Occipital lobe (tissue), 2 donors: ENCODE data around the gene TTLL10. TPM values are rescaled to one million over a fixed set of nuclear protein-coding genes. Genes with fewer than 3 reads are reported as not detected.
A peak's percentile ranks its signal among the peaks of the same experiment; 100 is the strongest.

Source experiments
- DNase-seq: peaks from one replicate; lab custom pipeline; 2025; lab: John Stamatoyannopoulos, UW
- total RNA-seq: library from RNA; depleted of rRNA; stranded (reverse); fragments of >200 nt; gene quantifications from one replicate; pipeline ENCODE4 v1.2.3, GENCODE V29; 2014

TTLL10 gene
- total RNA-seq, 1 donor from 2014 or later: not detected

DNA sequence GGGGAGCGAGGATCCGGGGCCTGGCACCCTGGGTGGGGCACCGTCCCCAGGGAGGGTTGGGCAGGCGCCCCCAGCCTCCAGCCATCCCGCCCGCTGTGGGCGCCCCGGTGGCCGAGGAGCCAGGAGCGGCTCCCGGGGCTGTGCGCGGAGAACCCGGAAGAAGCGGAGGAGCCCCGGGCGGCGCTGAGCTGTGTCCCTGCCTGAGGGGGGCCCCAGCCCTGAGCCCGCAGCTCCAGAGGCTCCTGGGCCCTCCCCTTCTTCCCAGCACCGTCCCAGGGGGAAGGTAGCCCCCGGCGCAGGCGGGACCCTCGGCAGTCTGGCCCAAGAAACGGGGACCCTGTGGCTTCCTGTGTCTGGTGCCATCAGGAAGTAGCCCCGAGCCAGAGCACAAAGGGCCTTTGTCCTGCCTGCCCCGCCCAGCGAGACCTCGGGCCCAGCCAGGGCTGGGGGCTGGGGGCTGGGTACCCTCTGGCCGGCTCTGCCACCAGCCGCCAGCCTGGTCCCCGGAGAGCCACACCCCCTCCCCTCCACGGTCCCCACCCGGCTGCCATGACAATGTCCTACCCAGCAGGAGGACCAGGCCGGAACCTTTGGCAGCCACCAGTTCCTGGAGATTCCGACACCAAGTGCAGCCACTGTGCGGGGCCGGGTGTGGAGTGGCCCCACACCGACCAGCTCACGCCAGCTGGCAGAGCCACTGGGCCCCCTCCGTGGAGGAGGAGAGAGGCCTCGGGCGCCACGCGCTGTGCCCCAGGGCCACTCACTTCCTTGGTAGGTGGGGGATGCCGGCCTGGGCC, 15.6 kb upstream of the TTLL10 start:
- peak; percentile 52 for DNase-seq

DNA sequence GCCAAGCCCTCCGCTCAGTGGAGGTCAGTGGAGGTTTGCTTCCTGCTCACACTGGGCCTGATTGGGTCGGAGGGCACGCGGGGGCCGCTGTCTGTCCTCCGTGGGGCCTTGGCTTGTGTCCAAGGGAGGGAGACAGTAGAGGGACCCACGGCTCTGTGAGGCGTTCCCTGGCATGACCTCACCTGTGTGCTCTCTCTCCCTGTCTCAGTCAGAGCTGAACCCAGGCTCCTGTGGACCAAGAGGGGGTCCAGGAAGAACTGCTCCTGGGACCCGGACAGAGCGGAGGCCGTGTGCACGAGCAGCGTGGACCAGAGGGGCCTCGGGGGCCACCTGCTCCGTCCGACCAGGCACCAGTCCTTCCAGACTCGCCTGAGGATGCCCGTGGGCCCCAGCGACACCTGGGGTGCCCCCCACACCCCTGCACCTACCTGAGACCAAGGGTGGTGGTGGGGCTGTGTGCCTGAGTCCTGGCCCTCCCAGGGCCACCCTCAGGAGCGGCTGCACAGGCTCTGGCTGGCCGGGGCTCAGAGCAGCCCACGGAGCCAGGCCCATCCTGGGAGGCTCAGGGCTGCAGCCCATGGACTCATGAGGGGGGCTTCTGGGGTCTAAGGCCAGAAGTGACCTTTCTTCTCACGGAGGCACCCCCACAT, 13.3 kb upstream of the TTLL10 start:
- DNase-seq: no peak

DNA sequence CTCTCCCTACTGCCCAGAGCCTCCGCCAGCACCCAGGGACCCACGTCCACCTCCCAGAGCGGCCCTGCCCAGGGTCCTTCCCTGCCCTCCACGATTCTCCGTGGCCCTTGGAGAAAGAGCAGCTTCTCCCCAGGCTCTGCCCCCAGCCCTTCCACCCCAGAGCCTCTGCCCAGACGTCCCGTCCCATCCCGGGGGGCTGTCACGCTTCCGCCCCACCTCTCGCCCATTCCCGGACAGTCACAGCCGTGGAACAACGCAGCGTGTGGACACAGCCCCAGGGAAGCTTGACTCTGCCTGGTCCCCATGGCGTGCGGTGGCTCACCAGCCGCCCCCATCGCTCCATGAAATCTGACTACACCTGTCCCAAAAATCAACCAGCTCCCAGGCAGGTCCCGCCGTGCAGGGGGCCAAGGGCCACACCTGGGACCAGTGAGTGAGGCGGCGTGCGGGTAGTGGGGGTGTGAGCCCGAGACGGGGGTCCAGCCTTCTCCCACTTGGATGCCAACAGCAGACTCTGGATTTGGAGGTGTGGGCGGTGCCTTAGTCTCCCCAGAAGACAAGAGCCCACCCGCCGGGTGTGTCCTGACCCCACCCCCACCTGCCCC, 12.5 kb upstream of the TTLL10 start:
- no peak for DNase-seq

DNA sequence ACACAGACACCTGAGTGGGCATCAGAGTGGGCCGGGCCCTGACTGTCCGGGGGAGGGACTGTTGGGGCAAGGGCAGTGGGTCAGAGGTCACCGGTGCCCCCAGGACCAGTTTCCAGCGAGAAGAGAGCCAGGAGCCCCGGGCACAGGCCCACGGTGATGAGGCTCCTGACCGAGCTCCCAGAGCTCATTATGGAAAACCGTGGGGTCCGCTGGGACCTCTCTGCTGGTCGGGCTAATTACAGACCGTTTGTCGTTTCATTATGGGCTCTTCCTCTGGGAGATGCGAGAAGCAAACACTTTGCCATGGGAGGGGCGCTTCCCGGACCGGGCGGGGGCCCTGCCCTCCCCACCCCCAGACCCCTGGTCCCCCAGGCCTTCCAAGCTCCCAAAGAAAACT, 12.0 kb upstream of the TTLL10 start:
- DNase-seq: no peak

DNA sequence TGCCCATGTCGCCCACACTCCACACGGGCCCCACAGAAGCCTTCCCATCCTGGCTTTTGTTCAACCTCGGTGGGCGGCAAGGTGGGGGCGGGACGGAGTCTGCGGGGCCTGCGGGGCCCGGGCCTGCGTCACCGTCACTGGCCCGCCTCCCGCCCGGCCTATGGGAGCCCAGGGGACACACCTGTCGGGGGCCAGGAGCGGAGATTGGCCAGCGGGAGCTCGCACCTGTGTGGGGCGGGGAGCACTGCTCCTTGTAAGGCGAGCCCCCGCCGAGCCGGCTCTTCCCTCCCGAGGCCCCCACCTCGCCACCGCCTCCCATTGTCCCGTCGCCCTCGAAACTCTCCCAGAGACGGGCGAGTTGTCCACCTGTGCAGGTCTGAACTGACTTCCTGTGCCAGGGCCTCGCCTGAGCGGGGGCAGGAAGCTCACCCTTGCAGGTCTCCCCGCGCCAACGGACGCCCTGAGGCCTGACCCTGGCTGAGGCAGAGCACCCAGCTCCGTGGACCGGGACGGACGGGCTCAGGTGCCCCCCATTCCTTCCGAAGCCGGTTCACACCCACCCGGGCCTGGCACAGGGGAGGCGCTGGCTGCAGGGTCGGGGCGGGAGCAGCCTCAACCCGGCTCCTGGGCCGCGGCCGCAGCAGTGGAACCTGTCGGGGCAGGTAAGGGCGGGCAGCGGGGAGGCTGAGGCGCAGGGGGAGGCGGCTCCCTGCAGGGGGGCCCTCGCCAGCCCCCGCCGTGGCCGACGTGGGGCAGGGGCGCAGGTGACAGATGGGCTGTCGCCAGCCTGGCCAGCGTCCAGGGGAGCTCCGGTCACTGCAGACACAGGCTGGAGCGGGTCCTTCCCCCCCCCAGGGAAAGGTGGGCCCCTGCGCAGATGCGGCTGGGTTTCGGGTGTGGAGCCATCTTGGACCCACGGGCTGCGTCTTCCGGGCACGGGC, 10.8 kb upstream of the TTLL10 start:
- no peak for DNase-seq

DNA sequence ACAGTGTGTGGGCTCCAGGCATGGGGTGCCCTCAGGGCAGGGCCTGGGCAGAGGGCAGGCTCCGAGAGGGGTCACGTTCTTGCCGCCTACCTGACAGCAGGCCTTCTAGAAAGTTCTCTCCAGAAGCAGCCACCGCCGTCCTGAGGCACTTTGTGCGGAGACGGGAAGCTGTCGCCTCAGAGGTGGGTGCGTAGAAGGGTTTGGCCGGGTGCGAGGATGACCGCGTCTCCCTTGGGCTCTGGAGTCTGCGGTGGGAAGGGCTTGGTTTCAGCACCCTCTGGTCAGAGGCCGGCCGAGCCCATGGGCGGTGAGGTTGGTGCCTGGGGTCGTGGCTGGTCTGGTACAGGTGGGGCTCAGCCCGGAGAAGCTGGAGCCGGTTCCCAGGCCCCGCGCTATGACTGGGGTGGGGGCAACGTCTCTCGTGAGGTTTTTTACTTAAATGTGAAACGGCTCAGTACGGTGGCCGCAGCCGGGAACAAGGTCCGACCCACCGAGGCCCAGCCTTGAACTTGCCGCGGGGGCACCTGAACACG, 10.1 kb upstream of the TTLL10 start:
- DNase-seq: no peak

DNA sequence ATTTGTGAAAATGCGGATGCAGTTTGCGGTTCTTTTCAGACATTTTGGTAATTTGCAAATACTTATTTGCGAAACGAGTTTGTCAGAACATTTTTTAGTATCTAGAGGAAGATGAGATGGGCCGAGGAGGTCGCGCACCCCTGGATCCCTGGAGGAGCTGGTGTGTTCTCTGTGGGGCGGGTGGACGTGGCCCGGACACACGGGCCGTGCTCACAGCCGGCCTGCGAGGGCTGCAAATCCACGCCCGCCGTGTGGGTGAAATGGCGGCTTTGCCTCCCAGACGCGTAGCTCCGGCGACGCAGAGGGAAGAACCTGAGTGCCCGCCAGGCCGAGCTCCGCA, 9.3 kb upstream of the TTLL10 start:
- DNase-seq: no peak

DNA sequence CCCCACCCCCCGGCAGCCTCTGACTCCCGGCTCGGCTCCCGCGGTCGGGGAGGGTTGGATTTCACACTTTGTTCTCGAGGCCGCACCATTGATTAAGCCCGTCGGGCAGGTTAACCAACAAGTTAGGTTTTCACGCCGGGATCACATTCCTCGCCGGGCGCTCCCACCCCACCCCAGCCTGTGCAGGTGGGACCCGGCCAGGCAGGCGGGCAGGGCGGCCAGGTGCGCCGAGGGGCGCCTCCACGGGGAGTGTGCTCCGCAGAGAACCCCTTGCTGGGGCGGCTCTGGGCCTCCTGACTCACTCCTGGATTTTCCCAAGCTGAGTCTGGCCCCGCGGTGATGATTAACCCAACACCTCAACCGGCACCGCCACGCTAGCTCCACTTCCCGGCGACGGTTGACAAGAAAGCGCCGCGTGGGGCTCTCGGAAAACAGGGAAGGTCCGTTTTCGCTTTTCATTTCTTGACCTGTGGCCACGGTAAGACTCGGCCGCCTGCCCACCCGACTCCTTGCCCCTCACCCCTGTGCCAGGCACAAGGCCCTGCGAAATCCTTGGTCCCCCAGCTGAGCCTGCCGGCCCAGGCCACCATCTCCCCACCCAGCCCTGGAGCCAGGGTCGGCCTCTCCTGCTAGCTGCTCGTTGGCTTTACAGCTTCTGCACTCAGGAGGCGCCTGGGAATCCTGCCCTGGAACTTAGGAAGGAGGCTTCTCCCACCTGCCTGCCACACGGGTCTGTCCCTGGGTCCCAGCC, 8.8 kb upstream of the TTLL10 start:
- no peak for DNase-seq

DNA sequence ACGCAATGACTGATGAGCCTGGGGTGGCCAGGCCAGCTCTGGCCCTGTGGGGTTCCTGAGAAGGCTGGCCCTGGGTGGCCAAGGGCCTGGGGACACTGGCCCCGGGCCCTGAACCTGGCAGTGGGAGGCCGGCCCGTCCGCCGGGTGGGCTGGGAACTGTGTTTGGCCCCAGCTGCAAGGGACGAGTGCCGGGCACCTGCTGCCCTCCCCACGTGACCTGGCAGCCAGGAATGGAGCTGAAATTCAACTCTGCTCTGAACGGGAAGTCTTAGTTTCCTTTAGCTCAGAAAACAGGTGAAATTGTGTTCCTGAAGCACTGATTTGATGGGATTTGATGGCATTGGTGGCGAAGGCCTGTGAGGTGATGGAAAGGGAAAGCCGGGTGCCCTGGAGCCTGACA, 8.2 kb upstream of the TTLL10 start:
- DNase-seq: no peak

DNA sequence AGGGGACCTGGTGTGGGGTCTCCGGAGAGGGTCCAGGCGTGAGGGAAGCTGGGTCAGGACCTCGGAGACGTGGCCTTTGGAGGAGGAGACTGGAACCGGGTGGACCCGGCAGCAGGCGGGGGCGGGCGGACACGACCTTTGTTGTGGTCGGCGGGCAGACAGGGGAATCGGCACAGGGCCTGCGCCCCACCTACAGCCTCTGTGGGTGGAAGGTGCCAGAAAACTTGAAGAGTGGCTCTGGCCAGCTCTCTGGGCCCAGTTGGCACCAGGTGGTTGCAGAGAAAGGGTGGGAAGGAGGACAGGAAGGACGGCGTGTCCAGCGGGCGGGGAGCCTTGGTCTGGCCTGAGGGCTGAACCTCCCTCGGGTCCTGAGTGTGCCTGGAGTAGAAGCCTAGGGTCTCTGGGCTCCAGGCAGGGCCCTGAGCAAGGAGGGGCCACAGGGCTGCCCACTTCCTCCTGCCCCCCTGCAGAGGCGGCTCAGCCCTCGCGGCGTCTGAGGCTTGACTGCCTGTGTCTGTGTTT, 7.7 kb upstream of the TTLL10 start:
- no peak for DNase-seq

DNA sequence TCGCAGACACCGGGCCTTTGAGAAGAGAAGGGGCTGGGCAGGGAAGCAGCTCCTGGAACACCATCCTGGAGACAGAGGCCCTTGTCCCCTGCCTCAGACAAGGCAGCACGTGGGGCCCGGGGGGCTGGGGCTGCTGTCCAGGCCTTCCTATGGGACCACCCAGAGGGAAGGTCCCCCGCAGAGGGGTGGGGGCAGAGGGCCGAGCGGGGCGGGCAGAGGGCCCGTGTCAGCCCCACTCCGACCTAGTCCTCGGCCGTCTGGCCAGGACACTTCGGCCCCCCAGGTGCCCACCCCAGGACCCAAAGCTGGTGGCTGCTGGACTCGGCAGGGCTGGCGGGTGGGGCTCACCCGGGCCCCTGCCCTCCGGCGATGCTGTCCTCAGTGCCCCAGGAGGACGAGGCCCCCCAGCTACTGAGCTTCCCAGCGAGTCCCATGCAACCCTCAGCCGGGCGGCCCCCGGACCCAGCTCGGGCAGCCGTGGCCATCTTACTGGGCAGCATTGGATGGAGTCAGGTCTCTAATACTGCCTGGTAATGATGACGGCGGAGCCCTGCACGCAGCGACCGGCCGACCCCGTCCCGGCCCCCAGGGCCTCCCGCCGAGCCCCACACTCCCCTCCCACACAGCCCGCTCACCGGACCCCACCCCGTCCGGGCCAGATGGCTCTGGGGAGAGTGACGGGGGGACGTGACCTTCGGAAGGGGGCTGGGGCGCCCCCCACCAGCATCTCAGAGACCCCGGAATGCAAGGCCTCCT, 6.9 kb upstream of the TTLL10 start:
- DNase-seq: no peak

DNA sequence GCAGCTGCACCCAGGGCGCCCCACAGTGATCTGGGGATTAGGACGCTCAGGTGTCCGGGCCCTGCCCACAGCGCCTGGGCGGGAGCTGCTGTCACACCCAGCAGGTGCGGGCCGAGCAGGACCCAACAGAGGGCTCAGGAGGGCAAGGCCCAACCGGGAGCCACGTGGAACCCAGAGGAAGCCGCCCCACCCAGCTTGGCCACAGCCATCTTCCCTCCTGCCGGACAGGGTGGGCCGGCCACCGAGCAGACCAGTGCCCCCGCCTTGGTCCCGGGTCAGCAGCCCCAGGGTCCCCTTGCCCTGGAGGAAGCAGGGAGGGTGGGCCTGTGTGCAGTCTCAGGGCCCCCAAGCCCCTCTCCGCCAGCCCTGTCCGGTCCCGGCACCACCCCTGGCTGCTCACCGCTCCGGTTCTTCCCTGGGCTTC, 6.3 kb upstream of the TTLL10 start:
- no peak for DNase-seq

DNA sequence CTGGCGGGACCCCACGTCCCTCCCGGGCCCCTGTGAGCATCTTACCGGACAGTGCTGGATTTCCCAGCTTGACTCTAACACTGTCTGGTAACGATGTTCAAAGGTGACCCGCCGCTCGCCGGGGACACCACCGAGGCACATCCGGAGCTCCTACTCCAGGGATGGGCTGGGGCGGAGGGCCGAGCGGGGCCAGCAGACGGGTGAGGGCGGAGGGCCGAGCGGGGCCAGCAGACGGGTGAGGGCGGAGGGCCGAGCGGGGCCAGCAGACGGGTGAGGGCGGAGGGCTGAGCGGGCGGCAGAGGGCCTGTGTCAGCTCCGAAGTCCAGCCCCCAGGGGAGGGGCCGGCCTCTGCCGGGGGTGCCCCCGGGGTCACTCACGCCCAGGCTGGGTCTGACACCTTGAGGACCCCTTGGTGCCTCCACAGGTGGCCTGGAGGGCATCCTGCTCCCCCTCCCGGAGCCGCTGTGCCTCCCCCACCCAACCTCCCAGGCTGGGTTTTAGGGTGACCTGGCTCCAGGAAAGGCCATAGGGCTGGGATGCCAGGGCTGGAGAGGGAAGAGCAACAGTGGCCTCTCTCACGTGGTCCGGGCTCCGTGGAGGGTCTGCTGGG, 5.7 kb upstream of the TTLL10 start:
- no peak for DNase-seq

DNA sequence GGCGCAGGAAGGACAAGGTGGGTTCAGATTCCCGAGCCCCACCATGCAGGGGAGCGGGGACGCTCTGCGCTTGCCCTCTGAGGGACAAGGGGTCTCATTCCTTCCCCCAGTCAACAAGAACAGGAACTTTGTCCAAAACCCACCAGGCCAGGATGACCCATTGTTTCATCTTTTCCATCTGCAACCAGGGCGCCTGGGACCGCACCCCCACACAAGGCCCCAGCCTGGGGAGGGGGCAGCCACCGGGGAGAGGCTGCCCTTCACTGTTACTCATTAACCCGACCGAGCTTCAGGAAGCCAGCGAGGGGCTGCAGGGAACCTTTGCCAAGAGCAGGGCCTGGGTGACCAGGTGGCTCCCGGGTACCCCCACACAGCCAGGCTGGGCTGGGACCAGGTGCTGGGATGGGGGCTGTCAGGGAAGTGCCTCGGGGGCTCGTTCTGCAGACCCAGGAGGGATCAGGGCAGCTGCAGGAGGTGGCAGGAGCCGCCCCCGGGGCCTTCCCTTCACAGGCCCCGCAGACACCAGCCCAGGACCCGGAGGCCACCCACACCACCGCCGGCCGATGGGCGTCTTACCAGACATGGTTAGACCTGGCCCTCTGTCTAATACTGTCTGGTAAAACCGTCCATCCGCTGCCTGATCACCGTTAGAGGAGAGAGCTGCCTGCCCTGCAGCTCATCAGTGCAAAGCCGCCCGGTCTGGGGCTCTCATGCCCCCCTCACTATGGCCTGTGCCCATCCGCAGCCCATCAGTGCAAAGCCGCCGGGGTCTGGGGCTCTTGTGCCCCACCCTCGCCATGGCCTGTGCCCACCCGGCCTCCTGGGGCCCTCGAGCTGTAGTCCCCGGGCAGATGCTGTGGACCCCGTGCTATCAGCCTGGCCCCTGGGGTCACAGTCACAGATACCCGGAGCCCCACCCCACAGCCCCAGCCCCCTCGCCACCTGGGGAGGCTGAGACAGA, 4.9 kb upstream of the TTLL10 start:
- DNase-seq: no peak

DNA sequence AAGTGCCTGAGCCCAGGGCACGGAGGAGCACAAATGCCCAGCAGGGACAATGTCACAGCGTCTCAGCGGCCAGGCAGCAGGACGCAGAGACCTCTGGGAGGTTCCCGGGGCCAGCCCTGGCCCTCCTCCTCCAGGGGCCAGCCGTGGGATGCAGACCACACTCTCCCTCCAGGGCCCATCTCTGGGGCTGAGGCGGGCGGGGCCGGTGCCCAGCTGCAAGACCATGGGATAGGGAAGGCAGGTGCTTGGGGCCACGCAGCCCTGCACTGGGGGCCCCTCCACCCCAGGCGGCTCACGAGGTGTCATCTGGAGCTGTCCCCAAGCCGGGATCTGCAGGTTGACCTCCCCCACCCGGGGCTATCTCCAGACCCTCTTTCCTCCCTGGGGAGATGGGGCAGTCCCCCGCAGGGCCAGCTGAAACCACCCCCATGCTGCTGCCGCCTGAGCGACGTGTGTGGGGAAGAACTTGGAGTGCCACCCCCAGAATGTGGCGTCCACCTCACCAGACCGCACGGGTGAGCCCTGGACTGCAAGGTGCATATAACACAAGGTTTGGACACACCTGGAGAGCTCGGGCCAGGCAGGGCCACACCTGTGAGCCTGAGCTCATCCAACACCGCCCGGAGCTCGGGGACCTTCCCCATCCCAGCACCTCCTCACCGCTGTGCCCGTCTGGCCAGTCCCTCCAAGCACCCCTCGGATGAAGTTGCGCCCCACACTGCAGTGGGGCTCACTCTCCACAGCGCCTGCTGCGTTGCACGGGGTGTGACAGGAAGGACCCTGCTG, 4.1 kb upstream of the TTLL10 start:
- no peak for DNase-seq

DNA sequence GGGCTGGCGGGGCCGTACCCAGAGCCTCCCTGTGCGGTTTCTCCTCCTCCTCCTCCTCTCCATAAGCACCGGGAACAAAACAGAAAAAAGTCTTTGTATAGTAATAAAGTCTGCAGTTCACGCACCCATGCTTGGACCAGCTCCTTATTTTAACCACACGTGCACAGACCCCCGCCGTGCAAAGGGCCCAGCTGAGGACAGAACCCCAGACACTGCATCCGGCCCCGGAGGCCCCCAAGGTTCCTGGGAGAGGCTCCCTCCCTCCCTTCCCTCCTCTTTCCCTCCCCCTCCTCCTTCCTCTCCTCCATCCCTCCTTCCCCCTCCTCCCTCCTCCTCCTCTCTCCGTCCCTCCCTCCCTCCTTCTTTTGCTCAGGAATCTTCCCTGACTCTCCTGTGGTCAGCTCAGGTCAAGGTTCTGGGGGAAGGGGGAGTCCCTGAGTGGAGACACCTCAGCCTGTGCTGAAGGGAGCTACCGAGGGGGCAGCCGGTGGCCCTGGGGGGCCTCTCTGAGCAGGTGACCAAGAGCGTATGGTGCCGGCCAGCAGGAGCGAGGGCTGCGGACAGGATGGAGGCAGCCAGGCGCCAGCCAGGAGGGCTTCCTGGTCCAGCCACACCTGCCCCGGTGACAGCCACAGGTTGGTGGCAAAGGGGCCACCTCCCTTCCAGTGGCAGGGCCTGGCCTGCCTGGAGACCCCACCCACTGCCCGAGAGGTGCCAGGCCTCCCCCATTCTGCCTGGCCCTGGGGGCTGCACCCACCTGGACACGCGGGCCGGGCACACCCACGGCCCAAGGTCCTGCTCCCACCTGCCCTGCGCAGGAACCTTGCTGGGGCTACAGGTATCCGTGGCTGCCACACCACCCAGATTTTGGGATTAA, 3.2 kb upstream of the TTLL10 start:
- DNase-seq: no peak
